Mucosa of gallbladder (tissue), 1 donor: ENCODE measurements around the gene EED. TPM values are rescaled to one million over a fixed set of nuclear protein-coding genes. Genes with fewer than 3 reads are reported as not detected.
"Not testable (repeated sequence)": the region's sequence is repeated elsewhere in the genome, so short reads cannot be mapped to it uniquely, and the experiment has no call there.

Experiments
- DNase-seq: peaks from one replicate; pipeline ENCODE4 v3.0.0-alpha.2; 2020; ENCODE audit warnings: low spot score
- total RNA-seq: library from RNA; stranded (reverse); gene quantifications from one replicate; pipeline ENCODE4 v1.2.1, GENCODE V29; 2021
- donor health status: DM: no; HTN: no; CAD: no.

Gene EED
- total RNA-seq, 1 donor from 2014 or later, result 30.5 TPM

DNA sequence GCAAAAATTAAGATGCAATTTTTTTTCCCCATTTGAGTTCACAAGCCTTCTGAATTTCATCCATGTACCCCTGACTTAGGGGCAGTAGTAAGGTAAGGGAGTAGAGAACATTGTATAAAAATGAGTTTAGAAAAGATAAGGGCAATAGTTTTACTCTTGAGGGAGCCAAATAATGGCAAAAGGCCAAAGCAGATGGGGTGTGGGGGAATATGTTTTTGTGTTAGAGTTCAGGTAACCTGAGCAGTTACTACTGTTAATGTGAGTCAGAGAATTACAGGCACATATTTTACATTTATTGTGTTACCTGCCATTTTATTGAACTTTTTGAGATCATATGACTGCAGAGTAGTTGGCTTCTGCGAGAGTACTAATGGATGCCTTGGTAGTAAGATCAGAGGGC, 3.1 kb downstream of the EED start:
- DNase-seq, result no peak

GRCh38 chr11:86248609-86249008, 4.1 kb downstream of the EED start:
- no peak for DNase-seq

- no peak for DNase-seq
Observed at GRCh38 chr11:86249307-86250098, 5.0 kb downstream of the EED start.

- DNase-seq, result no peak
Observed at GRCh38 chr11:86251345-86251744, 6.8 kb downstream of the EED start.

DNA sequence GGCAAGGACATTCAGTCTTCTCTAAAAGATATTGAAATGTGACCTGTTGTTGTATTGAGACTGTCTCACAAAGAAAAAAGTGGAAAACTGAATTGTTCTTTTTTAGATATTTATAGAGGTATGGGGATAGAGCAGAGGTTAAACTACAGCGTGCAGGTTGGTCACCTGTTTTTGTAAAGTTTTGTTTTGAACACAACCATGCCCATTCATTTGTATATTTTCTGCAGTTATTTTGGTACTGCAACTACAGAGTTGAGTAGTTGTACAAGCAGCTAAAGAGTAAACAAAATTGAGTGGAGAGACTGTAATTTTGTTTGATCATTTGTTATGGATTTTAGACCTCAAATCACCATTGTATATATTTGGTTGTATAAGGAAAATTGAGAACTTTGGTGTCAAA, 11.3 kb downstream of the EED start:
- DNase-seq, result no peak

DNA sequence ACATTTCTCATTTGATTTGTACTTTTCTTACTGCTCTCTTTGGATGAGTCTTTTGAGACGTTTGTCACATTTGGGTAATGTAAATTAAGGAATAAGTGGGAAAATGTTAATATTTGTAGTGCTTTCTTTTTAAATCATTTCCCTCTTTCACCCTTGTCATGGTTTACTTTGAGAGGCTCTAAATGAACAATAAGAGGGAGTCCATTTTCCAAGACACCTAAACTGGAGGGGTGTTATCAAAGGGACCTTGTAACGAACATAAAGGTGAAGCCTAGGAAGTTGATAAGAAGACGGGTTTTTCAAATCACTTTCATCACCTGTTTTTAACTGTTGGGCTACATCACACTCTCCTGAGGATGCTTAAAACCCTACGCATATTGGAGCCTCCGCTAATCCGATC, 12.1 kb downstream of the EED start:
- DNase-seq, result no peak

- no peak for DNase-seq
Observed at GRCh38 chr11:86257446-86257845, 12.9 kb downstream of the EED start.

DNA sequence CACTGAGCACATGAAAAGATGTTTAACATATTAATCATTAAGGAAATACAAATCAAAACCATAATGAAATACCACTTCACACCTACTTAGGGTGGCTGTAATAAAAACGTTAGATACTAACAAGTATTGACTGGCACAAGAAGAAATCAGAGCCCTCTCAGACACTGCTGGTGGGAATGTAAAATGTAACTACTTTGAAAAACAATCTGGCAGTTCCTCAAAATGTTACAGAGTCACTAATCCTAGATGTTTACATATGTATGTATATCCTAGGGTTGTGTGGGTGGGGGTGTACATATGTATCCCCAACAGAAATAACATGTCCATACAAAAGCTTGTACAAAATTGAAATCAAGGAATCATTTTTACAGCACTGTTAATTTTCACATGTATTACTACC, 15.2 kb downstream of the EED start:
- DNase-seq, result no peak

DNA sequence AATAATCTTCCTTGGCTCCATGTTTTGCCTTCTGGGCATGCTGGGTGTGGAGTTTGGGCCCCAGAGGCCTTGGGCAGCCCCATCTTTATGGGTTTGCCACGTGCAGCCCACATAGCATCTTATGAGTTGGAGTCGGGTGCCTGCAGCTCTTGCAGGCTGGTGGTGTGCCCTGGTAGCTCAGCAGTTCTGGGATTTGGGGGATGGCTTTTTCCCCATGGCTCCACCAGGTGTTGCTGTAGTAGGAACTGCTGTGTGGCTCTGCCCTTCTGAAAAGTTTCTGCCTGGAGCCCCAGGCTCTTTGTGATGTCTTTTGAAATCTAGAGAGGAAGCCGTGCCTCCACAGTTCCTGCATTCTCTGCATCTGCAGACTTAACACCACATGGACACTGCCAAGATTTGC, 16.8 kb downstream of the EED start:
- no peak for DNase-seq

- no peak for DNase-seq
Observed at GRCh38 chr11:86262387-86262786, 17.8 kb downstream of the EED start.

- no peak for DNase-seq
Observed at GRCh38 chr11:86264649-86265048, 20.1 kb downstream of the EED start.

GRCh38 chr11:86265194-86265593, 20.6 kb downstream of the EED start:
- DNase-seq, result no peak

- DNase-seq, result no peak
Observed at GRCh38 chr11:86269645-86270044, 25.1 kb downstream of the EED start.

GRCh38 chr11:86274503-86274902, 29.9 kb downstream of the EED start:
- DNase-seq, result no peak

GRCh38 chr11:86274999-86275398, 30.4 kb downstream of the EED start:
- DNase-seq, result no peak

DNA sequence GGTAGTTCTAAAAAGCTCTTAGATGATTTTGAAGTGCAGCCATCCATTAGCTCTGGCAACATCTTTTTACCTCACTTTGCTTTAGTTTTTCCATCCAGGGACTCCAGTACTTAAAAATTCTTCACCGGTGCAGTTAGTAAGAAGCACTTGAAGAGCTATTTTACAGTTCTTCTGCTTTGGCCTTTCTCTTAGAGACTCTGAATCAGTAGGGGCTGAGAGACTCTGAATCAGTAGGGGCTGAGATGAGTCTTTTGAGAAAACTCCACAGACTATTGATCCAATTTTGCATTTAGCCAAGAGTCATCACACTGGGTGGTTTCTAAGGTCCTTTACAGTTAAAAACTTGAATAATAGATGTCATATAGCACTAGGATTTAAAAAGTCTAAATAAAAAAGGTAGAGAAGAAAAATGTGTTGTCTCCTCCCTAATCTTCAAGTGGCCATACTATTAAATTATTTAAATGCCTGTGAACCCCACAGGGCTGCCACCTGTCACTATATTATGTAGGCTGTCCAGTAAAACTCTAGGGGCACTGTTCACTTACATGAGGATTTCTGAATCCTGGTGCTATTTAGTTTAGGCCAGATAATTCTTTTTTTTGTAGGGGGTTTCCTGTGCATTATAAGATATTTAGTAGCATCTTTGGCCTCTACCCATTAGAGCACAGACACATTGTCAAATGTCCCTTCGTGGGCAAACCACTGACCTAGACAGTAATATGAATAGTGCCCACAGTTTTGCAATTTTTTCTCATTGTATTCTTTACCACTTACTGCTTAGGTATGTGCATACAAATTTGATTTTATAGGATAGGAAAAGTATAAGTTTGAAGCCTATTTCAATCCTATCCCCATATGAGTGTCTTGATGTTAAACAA, 31.2 kb downstream of the EED start:
- no peak for DNase-seq

- no peak for DNase-seq
Observed at GRCh38 chr11:86277741-86278140, 33.2 kb downstream of the EED start.

DNA sequence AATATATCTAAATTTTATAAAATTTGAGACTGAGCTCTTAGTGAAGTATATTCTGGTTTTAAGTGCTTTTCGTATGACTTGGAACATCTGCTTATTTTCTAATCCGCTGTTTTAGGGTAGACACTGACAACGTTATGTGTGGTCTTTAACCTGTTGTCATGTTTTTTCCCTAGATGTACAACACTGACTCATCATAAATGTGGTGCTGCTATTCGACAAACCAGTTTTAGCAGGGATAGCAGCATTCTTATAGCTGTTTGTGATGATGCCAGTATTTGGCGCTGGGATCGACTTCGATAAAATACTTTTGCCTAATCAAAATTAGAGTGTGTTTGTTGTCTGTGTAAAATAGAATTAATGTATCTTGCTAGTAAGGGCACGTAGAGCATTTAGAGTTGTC, 33.7 kb downstream of the EED start:
- no peak for DNase-seq

DNA sequence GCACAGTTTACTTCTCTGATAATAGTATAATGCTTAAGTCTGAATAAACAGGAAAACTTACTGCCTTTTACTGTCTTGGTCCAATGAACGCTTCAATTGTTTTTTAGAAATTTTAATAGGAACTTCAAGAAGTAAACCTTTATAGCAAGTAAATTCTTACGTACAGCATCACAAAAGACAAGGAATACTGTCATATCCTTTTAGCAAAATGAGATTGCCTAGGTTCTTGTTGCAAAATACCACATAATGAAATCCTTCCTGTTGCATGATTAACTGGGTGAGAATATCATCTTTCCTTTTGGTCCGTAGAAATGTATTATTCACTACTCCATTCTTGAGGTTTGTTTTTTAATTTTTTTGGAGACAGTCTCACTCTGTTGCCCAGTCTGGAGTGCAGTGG, 35.2 kb downstream of the EED start:
- DNase-seq, result no peak

DNA sequence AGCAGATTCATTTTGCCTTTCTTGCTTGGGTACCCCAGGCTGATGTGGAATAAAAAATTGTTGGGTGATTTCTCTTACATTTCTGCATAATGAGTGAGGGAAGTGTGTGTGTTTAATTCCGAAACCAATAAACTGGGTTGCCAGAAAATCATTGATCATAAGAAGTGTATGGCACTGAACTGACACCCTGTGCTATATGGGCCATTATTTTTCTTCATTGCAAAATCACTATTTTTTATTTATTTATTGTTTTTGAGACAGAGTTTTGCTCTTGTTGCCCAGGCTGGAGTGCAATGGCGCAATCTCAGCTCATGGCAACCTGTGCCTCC, 42.9 kb downstream of the EED start:
- DNase-seq, result no peak

- no peak for DNase-seq
Observed at GRCh38 chr11:86288776-86289507, 44.4 kb downstream of the EED start.

- DNase-seq, result not testable (repeated sequence)
Observed at GRCh38 chr11:86289508-86290280, 45.1 kb downstream of the EED start.
